ENCODE results near the gene ISLR. TPM values are rescaled to one million over a fixed set of nuclear protein-coding genes. Genes with fewer than 3 reads are reported as not detected.
A peak's percentile ranks its signal among the peaks of the same experiment; 100 is the strongest.

The ISLR gene
- polyA plus RNA-seq, 3 donors from 2014 or later = not detected

- DNase-seq = no peak
- Mint-ChIP-seq H3K27ac (no peak overlapping the region), H3K4me3 (no peak overlapping the region), H3K36me3 (no peaks in the 10 kb centered on the region), H3K27me3 (ENCODE audit: low read depth in 3 of 3) (peaks cover 29 to 51% (median 34%) of the 10 kb centered on the region in 3 donors), H3K4me1 (peaks cover 10 to 11% of the 10 kb centered on the region in 2 donors), H3K9me3 (peaks cover 0 to 3% (median 0%) of the 10 kb centered on the region in 6 donors)
Observed at GRCh38 chr15:74132681-74133651, 40.5 kb upstream of the ISLR start.

GRCh38 chr15:74133694-74134386, 39.7 kb upstream of the ISLR start:
- peaks cover 10 to 11% of the 10 kb centered on the region in 2 donors for H3K4me1 Mint-ChIP-seq
- H3K36me3 Mint-ChIP-seq = no peaks in the 10 kb centered on the region
- H3K9me3 Mint-ChIP-seq = peaks cover 0 to 3% (median 0%) of the 10 kb centered on the region in 6 donors
- no peak overlapping the region for H3K27ac Mint-ChIP-seq
- no peak for DNase-seq
- H3K4me3 Mint-ChIP-seq = no peak overlapping the region
- H3K27me3 Mint-ChIP-seq (ENCODE audit: low read depth in 3 of 3) = peaks cover 28 to 44% (median 36%) of the 10 kb centered on the region in 3 donors

GRCh38 chr15:74134387-74135027, 39.0 kb upstream of the ISLR start:
- Mint-ChIP-seq H3K36me3 (no peaks in the 10 kb centered on the region), H3K9me3 (peaks cover 0 to 3% (median 0%) of the 10 kb centered on the region in 6 donors), H3K27ac (no peak overlapping the region), H3K4me3 (peak overlapping the region in 3 of 5 donors; percentile 16 to 64 (median 33)), H3K4me1 (peaks cover 10 to 11% of the 10 kb centered on the region in 2 donors), H3K27me3 (ENCODE audit: low read depth in 3 of 3) (peaks cover 25 to 45% (median 32%) of the 10 kb centered on the region in 3 donors)
- no peak for DNase-seq

- Mint-ChIP-seq H3K36me3 (no peaks in the 10 kb centered on the region), H3K27me3 (ENCODE audit: low read depth in 3 of 3) (peaks cover 24 to 48% (median 34%) of the 10 kb centered on the region in 3 donors), H3K4me3 (peak overlapping the region in 3 of 5 donors; percentile 16 to 64 (median 59)), H3K4me1 (peaks cover 9 to 10% of the 10 kb centered on the region in 2 donors), H3K9me3 (peaks cover 0 to 3% (median 0%) of the 10 kb centered on the region in 6 donors), H3K27ac (no peak overlapping the region)
- DNase-seq = no peak
Observed at GRCh38 chr15:74135041-74135565, 38.4 kb upstream of the ISLR start.

GRCh38 chr15:74136540-74136813, 37.0 kb upstream of the ISLR start:
- H3K36me3 Mint-ChIP-seq = no peaks in the 10 kb centered on the region
- H3K27ac Mint-ChIP-seq = no peak overlapping the region

GRCh38 chr15:74136814-74137536, 36.5 kb upstream of the ISLR start:
- Mint-ChIP-seq H3K36me3 (no peaks in the 10 kb centered on the region), H3K27ac (no peak overlapping the region), H3K4me1 (peaks cover 9 to 10% of the 10 kb centered on the region in 2 donors), H3K27me3 (ENCODE audit: low read depth in 3 of 3) (peaks cover 20 to 41% (median 29%) of the 10 kb centered on the region in 3 donors), H3K9me3 (no peaks in the 10 kb centered on the region), H3K4me3 (peak overlapping the region; percentile 1 to 75 (median 64))
- no peak for DNase-seq

More at GRCh38 chr15:74136540-74136813, 37.0 kb upstream of the ISLR start:
- Mint-ChIP-seq H3K4me3 (peak overlapping the region in 4 of 5 donors; percentile 59 to 75 (median 68)), H3K9me3 (no peaks in the 10 kb centered on the region), H3K27me3 (ENCODE audit: low read depth in 3 of 3) (peaks cover 20 to 41% (median 30%) of the 10 kb centered on the region in 3 donors), H3K4me1 (peaks cover 9 to 10% of the 10 kb centered on the region in 2 donors)
- no peak for DNase-seq

- Mint-ChIP-seq H3K4me1 (peaks cover 9 to 10% of the 10 kb centered on the region in 2 donors), H3K27ac (no peak overlapping the region), H3K27me3 (ENCODE audit: low read depth in 3 of 3) (peaks cover 16 to 40% (median 24%) of the 10 kb centered on the region in 3 donors), H3K4me3 (peak overlapping the region in 2 of 5 donors; percentile 12 to 75), H3K36me3 (no peaks in the 10 kb centered on the region), H3K9me3 (no peaks in the 10 kb centered on the region)
- no peak for DNase-seq
Observed at GRCh38 chr15:74137537-74137894, 36.0 kb upstream of the ISLR start.

GRCh38 chr15:74138642-74139041, 34.9 kb upstream of the ISLR start:
- Mint-ChIP-seq H3K27ac (no peak overlapping the region), H3K9me3 (no peaks in the 10 kb centered on the region), H3K27me3 (ENCODE audit: low read depth in 3 of 3) (peaks cover 16 to 34% (median 20%) of the 10 kb centered on the region in 3 donors), H3K4me1 (peaks cover 9 to 10% of the 10 kb centered on the region in 2 donors), H3K36me3 (no peaks in the 10 kb centered on the region), H3K4me3 (no peak overlapping the region)
- DNase-seq = no peak

- no peak overlapping the region for H3K27ac Mint-ChIP-seq
- peaks cover 0 to 5% (median 0%) of the 10 kb centered on the region in 6 donors for H3K9me3 Mint-ChIP-seq
- no peaks in the 10 kb centered on the region for H3K36me3 Mint-ChIP-seq
- H3K4me3 Mint-ChIP-seq = no peak overlapping the region
- no peak for DNase-seq
- H3K4me1 Mint-ChIP-seq = peaks cover 5 to 7% of the 10 kb centered on the region in 2 donors
- peaks cover 4 to 27% (median 22%) of the 10 kb centered on the region in 3 donors for H3K27me3 Mint-ChIP-seq (ENCODE audit: low read depth in 3 of 3)
Observed at GRCh38 chr15:74141591-74141990, 31.9 kb upstream of the ISLR start.

GRCh38 chr15:74144153-74144775, 29.2 kb upstream of the ISLR start:
- Mint-ChIP-seq H3K9me3 (peaks cover 0 to 9% (median 0%) of the 10 kb centered on the region in 6 donors), H3K4me1 (no peaks in the 10 kb centered on the region), H3K4me3 (no peak overlapping the region), H3K36me3 (no peaks in the 10 kb centered on the region), H3K27me3 (ENCODE audit: low read depth in 3 of 3) (peaks cover 4 to 26% (median 14%) of the 10 kb centered on the region in 3 donors), H3K27ac (no peak overlapping the region)
- no peak for DNase-seq

- Mint-ChIP-seq H3K4me1 (no peaks in the 10 kb centered on the region), H3K36me3 (no peaks in the 10 kb centered on the region), H3K27ac (no peak overlapping the region), H3K27me3 (ENCODE audit: low read depth in 3 of 3) (peaks cover 10 to 23% (median 12%) of the 10 kb centered on the region in 3 donors), H3K4me3 (no peak overlapping the region), H3K9me3 (peaks cover 0 to 9% (median 0%) of the 10 kb centered on the region in 6 donors)
- DNase-seq = no peak
Observed at GRCh38 chr15:74146277-74146800, 27.2 kb upstream of the ISLR start.

GRCh38 chr15:74147051-74147450, 26.5 kb upstream of the ISLR start:
- H3K4me3 Mint-ChIP-seq = no peak overlapping the region
- no peaks in the 10 kb centered on the region for H3K4me1 Mint-ChIP-seq
- no peaks in the 10 kb centered on the region for H3K36me3 Mint-ChIP-seq
- peaks cover 0 to 9% (median 0%) of the 10 kb centered on the region in 6 donors for H3K9me3 Mint-ChIP-seq
- H3K27ac Mint-ChIP-seq = no peak overlapping the region
- DNase-seq = no peak
- H3K27me3 Mint-ChIP-seq (ENCODE audit: low read depth in 3 of 3) = peaks cover 10 to 19% (median 13%) of the 10 kb centered on the region in 3 donors
